Measurements from ENCODE around the gene ARHGAP6. TPM values are rescaled to one million over a fixed set of nuclear protein-coding genes. Genes with fewer than 3 reads are reported as not detected.

ARHGAP6 gene
- total and polyA plus RNA-seq, 2 of the 13 experiments (the other 11 are each of a cell fraction or from before 2014, with no cell fraction given) = 0.11 TPM; not detected in 1

GRCh38 chrX:11449613-11450012 is 216.1 kb downstream of the ARHGAP6 start:
- no TSS peak for BruUV-seq (replicated peaks)
- no peaks in the 10 kb centered on the region for H3K27me3 ChIP-seq (ENCODE audit: control insufficient read depth in 1 of 2, insufficient read depth in 2 of 2, low read length in 2 of 2)
- no peak for DNase-seq (ENCODE audit: low spot score)
- no peak for ATAC-seq
- no peak overlapping the region for H3K27ac ChIP-seq (ENCODE audit: extremely low read length, insufficient read depth, low read length)
- ChIA-PET CTCF (ENCODE audit: low intra/inter-chr PET ratio, low total read pairs) (no interaction called here), POLR2A (no interaction called here)
- no peaks in the 10 kb centered on the region for H3K4me1 ChIP-seq (ENCODE audit: insufficient read depth, low read length)
- TF ChIP-seq ZNF333 (CRISPR knock-in tag; IDR thresholded peaks at IDR 0.05; ENCODE audit: borderline replicate concordance) (no peak), JUN (CRISPR knock-in tag; IDR thresholded peaks at IDR 0.05) (no peak), KLF16 (CRISPR knock-in tag; IDR thresholded peaks at IDR 0.05) (no peak), HOXD1 (CRISPR knock-in tag; IDR thresholded peaks at IDR 0.05) (no peak), MTERF4 (CRISPR knock-in tag; IDR thresholded peaks at IDR 0.05) (no peak), RBFOX2 (IDR thresholded peaks at IDR 0.05; ENCODE audit: low read depth, low read length) (no peak), TEF (CRISPR knock-in tag; IDR thresholded peaks at IDR 0.05) (no peak), ZNF260 (CRISPR knock-in tag; IDR thresholded peaks at IDR 0.05; ENCODE audit: borderline replicate concordance, low read depth) (no peak), ZNF777 (CRISPR knock-in tag; IDR thresholded peaks at IDR 0.05) (no peak), CBFB (CRISPR knock-in tag; IDR thresholded peaks at IDR 0.05) (no peak), ZNF143 (CRISPR knock-in tag; IDR thresholded peaks at IDR 0.05) (no peak)
- H3K36me3 ChIP-seq (replicated peaks in 1 of 2; ENCODE audit: control insufficient read depth in 1 of 2, insufficient read depth in 2 of 2, low read length in 2 of 2) = no peaks in the 10 kb centered on the region
- in situ Hi-C loops (cut with HindIII; ENCODE audit: extremely low pct_ligation_motif_present, low pct_unique_long_range_greater_than_20kb) = no loop called here
- H4K20me1 ChIP-seq (ENCODE audit: insufficient read depth, low read length) = no peaks in the 10 kb centered on the region
- H3K9me3 ChIP-seq (ENCODE audit: low read length) = no peaks in the 10 kb centered on the region
- no peak for FAIRE-seq
- H3K9ac ChIP-seq (ENCODE audit: insufficient read depth, low read depth, low read length) = no peak overlapping the region
- H3K4me2 ChIP-seq (ENCODE audit: low read depth, low read length) = no peak overlapping the region
- H2AFZ ChIP-seq (ENCODE audit: low read length) = no peak overlapping the region
- no peak overlapping the region for H3K4me3 ChIP-seq (replicated peaks in 1 of 3; ENCODE audit: insufficient read depth in 1 of 3, low read depth in 2 of 3, low read length in 3 of 3)
- no peaks in the 10 kb centered on the region for H3K79me2 ChIP-seq (ENCODE audit: insufficient read depth, low read length)
- intact Hi-C loops (cut with micrococcal nuclease; ENCODE audit: unreplicated experiment) = no loop called here
- 17% methylated on average over 1 of the region's 2 CpGs for WGBS (ENCODE audit: low lambda C conversion rate)

Data from HepG2 (cell line).